Fibroblast of upper back skin (primary cell): ENCODE data around the gene TNS1.

Experiments
- DNase-seq: peaks from one replicate; pipeline ENCODE4 v3.0.0-alpha.2; 2013

Gene TNS1

DNA sequence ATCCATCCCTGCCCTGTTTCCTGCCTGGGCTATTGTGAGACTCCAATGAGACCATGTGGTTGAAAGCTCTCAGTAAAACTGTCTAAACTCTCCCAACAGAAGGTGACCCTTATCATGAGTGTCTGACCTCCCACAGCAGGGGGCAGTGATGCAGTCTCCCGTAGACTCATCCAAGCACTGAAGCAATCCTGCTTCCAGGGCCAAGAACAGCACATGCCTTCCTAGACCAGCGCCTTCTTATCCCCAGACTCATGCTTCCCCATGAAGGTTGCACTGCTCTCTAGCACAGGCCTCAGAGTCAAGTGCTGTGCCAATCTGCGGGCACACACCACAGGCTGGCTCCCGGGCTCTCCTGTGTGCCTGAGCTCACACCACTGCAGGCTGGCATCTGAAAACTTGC lies 112.3 kb downstream of the TNS1 start:
- peak; percentile 85 for DNase-seq

DNA sequence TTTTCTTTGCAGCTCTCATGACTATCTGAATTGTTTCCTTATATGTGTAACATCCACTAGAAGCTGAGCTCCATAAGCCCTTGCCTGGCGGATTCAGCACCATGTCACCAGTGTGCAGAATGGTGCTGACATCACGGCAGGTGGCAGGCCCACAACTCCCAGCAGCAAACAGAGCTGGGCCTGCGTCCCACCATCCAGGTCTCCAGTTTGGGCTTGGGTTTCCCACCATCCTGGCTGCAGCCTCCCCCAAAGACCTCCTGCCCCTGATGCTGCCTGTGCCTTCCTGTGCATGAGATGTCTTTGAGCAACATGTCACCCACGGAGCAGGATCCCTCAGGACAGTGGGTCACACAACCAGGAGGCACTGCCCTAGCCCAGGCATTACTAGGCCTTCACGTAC lies 113.1 kb downstream of the TNS1 start:
- no peak for DNase-seq

DNA sequence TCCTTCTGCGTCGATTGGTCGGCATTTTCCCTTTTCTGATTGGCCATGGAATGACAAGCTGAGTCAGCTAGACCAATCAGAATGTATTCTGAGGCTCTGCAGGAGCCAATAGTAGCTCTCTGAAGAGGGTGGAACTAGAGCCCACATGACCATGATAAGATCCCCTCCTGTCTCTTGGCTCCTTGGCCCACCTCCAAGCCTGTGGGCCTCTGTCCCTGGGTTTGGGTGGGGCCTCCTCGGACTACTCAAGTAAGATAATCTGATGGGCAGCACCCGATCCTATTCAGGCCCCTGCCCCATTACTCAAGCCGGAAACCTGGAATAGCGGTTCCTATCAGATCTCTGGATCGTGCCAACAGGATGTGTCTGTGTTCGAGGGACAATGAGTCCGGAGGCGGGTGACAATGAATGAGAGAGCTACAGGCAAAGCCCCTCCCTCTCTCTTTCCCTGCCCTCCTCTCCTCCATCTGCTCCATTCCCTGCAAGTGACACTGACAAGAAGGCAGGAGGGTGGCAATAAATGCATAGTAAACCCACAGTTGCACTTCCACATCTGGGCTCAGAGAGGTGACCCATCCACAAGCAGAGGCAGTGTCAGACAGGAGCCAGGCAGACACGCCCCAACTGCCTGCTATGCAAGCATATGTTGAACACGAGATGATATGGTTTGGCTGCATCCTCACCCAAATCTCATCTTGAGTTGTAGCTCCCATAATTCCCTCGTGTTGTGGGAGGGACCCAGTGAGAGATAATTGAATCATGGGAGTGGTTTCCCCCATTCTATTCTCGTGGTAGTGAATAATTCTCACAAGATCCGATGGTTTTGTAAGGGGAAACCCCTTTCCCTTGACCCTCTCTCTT lies 114.7 kb downstream of the TNS1 start:
- no peak for DNase-seq

GRCh38 chr2:217886720-217887309 lies 116.0 kb downstream of the TNS1 start:
- DNase-seq, result peak; percentile 69

DNA sequence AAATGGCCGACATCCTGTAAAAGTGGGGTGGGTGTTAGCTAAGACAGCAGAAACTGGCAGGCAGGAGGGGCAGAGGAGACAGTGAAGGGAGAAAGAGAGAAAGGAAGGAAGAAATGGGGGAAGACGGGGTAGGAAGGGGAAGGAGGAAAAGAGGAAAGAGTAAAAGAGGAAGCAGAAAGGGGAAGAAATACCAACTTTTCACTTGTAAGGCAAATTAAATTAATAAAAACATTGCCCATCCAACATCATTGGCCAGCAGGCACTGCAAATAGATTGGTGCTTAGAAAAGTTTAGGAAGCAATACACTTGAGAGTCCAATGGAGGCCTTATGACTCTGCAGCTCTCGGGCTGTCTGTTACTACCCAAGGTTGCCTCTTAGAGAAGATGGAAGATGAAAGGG lies 116.7 kb downstream of the TNS1 start:
- no peak for DNase-seq

- DNase-seq, result no peak
These were observed 117.8 kb downstream of the TNS1 start for GRCh38 chr2:217884985-217885384.

GRCh38 chr2:217880891-217881290 lies 121.9 kb downstream of the TNS1 start:
- DNase-seq, result peak; percentile 28

GRCh38 chr2:217880287-217880889 lies 122.4 kb downstream of the TNS1 start:
- DNase-seq, result peak; percentile 10

DNA sequence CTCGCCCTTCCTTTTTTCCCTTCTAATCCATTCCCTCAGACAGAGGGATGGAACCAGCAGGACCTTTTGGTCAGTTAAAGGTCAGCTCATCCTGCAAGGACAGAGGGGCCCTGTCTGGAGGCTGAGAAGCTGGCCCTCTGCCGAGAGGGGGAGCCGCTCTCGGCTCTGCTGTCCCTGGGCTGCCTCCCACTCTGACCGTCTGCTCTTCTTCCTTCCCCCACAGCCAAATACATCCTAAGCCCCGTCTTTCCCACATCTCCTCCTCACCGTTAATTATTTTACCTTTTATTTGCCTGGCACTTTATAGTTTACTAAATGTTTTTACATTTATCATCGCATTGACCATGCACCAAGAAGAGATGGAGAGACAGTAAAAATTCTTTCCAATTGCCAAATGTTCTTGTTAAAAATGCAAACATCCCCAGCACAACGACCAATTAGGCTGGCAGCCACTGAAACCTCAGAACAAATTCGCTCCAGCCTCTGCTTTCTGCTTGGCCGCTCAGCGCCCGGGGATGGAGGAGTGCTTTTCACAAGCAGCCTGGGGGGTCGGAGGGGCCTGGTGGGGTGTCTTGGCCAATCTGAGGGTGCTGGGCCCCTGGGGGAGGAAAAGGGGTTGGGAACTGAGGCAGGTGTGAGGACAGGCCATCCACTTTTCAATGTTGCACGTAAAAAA lies 123.7 kb downstream of the TNS1 start:
- no peak for DNase-seq

- DNase-seq, result no peak
These were observed 124.9 kb downstream of the TNS1 start for GRCh38 chr2:217877866-217878265.

- DNase-seq, result no peak
These were observed 126.6 kb downstream of the TNS1 start for GRCh38 chr2:217876253-217876570.

GRCh38 chr2:217875556-217876252 lies 127.1 kb downstream of the TNS1 start:
- DNase-seq, result no peak

- DNase-seq, result peak; percentile 13
These were observed 127.7 kb downstream of the TNS1 start for GRCh38 chr2:217875138-217875537.

DNA sequence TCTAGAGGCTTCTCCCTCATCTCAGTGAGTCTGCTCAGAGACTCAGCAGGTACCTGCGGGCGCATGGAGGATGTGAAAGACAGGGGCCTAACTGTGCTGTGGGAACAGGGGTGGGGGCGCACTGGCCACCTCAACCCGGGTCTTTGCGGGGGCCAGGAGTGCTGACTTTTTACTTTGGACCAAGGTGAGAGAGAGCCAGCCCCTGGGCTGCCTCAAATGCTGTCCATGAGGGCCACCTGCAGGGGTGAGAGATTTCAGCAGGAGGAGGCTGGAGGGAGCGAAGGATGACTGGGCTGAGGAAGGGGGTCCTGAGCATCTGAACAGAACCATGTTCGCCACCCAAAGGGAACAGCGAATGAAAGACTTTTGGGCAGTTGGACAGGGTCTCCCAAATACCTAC lies 129.4 kb downstream of the TNS1 start:
- DNase-seq, result no peak

GRCh38 chr2:217872319-217872718 lies 130.5 kb downstream of the TNS1 start:
- DNase-seq, result no peak

- DNase-seq, result no peak
These were observed 132.2 kb downstream of the TNS1 start for GRCh38 chr2:217870528-217871011.

- peak; percentile 75 for DNase-seq
These were observed 133.9 kb downstream of the TNS1 start for GRCh38 chr2:217868911-217869334.

DNA sequence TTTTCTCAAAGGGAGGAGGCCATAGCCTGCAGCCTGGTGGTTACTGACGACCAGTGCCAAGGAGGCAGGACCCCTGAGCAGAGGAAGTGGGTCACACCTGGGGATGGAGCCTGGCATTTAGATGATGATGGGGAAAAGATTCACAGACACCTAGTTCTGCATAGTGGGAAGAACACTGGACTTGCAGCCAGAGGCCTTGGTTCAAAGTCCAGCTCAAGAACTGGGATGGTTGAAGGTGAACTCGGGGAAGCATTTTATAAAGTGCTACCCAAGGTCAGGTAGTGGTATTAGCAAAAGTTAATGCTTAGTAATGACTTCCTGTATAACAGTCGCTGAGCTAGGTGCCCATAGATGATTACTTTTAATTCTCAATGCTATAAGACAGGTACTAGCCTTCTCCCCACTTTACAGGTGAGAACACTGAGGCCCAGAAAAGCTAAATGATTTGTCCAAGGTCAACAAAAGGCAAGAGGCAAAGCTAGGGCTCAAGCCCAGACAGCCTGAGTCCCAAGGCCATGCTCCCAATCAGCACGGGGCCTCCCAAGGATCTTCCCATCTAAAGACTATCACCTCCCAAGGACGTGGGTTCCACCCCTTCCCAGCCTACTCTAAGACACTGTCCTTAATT lies 134.4 kb downstream of the TNS1 start:
- DNase-seq, result no peak

DNA sequence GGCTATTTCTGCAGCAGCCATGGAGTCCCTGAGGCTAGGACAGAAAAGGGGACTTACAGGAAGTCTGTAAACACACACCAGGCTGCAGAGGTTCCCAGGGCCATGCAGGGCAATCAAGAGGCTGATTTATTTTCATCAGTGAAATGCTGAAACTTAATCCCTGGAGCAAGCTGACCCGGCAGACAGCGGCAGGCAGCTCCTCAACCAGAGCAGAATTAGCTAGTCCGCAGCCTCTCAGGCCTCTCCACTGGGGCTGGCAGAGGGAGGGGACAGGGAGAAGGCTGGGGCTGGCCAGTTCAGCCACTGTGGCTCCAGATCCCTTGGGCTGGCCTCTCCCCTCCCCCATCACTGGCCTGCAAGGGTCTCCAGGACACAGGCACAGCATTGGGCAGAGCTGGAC lies 136.3 kb downstream of the TNS1 start:
- DNase-seq, result no peak

GRCh38 chr2:217864963-217865772 lies 137.6 kb downstream of the TNS1 start:
- DNase-seq, result no peak

DNA sequence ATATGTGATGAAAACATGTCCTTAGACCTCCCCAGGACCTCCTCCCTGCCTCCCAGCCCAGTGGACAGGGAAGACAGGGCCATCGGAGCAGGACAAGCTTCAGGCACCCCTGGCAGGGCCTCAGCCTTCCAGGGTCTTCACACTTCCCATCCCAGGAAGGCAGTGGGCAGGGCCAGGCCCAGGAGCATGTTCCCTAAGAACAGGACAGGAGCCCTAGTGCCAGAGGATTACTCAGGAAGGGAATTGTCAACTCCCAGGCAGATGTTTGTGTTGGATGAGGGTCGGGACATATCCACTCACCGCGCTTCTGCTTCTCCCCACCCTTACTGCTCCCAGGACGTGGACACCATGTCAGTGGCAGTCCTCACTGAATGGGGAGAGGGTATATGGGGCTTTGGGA lies 138.9 kb downstream of the TNS1 start:
- no peak for DNase-seq
